Epithelial cell of esophagus (primary cell): ENCODE data around the gene KYAT1.

Source experiments
- DNase-seq: peaks from one replicate; pipeline ENCODE4 v3.0.0; 2010; ENCODE audit warnings: low read depth
- H3K4me3 ChIP-seq: 2 replicates; pipeline ENCODE4 v1.5.1; 2011; ENCODE audit warnings: mild to moderate bottlenecking, low read length, control low read depth
- TF ChIP-seq, protein P1 (sequence below): IDR thresholded peaks from 2 replicates; pipeline ENCODE4 v1.5.1; 2011; ENCODE audit warnings: low read depth, mild to moderate bottlenecking, low read length, control low read depth, inconsistent platforms; ENCODE audit not compliant: insufficient read depth; ENCODE audit errors: missing control alignments

Gene KYAT1

DNA sequence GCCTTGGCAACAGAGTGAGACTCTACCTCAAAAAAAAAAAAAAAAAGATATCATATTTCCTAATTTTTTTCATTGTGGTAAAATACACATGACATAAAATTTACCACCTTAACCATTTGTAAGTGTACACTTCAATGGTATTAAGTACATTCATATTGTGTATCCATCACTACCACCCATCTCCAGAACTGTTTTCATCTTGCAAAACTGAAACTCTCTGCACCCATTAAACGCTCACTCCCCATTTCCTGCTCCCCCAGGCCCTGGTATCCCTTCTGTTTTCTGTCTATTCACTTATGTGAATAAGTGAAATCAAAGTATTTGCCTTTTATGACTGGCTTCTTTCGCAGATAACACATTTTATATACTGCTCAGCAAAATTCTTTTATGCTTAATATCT lies 13.0 kb upstream of the KYAT1 start:
- TF ChIP-seq, protein P1, sequence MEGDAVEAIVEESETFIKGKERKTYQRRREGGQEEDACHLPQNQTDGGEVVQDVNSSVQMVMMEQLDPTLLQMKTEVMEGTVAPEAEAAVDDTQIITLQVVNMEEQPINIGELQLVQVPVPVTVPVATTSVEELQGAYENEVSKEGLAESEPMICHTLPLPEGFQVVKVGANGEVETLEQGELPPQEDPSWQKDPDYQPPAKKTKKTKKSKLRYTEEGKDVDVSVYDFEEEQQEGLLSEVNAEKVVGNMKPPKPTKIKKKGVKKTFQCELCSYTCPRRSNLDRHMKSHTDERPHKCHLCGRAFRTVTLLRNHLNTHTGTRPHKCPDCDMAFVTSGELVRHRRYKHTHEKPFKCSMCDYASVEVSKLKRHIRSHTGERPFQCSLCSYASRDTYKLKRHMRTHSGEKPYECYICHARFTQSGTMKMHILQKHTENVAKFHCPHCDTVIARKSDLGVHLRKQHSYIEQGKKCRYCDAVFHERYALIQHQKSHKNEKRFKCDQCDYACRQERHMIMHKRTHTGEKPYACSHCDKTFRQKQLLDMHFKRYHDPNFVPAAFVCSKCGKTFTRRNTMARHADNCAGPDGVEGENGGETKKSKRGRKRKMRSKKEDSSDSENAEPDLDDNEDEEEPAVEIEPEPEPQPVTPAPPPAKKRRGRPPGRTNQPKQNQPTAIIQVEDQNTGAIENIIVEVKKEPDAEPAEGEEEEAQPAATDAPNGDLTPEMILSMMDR: no peak
- H3K4me3 ChIP-seq: no peak overlapping the region
- DNase-seq: no peak

DNA sequence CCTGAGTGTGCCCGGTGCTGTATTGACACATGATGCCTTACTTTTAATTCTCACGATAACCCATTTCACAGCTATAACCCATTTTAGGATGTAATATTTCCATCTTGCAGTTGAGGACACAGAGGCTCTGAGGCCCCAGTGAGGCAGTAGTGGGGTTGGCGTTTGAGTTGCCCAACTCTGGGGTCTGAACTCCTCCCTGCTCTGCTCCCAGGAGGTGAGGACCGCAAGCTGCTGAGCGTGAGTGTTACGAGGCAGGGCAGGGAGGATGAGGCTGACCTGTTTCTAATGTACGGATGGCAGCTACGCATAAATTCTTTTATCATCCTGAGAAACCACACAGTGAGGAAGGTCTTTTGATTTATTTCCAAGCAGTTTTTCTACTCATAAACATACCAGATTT lies 11.6 kb upstream of the KYAT1 start:
- TF ChIP-seq, protein P1: no peak
- H3K4me3 ChIP-seq: no peak overlapping the region
- DNase-seq: no peak

DNA sequence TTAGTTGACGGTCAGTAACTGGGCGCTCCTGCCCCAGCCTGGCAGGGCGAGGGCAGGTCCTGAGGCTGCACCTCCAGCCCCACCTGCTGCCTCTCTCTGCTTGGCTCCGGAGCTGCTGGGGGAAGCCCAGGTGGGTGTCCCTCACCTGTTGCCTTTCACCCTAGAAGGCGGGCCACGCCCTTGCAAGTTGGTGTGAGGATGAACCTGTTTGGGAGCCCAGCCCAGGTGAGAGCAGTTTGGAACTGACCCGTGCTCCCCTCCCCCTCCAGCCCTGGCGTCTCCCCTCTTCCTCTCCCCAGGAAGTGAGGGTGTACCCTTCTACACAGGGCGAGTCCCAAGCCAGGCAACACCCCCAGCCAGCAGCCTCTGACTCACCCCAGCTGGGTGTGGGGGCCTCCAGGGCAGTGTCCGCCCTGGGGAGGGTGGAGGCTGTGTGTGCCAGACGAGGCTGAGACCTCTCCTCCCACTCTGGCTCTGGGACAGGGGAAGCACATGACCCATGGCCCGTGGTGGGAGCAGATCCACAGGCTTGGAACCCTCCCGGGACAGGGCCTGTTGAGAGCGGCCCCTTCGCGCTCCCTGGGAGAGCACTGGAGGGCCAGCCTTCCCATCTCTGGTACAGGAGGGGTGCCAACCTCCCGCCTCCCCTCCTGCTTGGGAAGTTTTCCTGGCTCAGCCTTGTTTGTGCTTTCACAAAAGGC lies 10.6 kb upstream of the KYAT1 start:
- DNase-seq: peak; percentile 96
- no peak overlapping the region for H3K4me3 ChIP-seq
- TF ChIP-seq, protein P1: no peak

DNA sequence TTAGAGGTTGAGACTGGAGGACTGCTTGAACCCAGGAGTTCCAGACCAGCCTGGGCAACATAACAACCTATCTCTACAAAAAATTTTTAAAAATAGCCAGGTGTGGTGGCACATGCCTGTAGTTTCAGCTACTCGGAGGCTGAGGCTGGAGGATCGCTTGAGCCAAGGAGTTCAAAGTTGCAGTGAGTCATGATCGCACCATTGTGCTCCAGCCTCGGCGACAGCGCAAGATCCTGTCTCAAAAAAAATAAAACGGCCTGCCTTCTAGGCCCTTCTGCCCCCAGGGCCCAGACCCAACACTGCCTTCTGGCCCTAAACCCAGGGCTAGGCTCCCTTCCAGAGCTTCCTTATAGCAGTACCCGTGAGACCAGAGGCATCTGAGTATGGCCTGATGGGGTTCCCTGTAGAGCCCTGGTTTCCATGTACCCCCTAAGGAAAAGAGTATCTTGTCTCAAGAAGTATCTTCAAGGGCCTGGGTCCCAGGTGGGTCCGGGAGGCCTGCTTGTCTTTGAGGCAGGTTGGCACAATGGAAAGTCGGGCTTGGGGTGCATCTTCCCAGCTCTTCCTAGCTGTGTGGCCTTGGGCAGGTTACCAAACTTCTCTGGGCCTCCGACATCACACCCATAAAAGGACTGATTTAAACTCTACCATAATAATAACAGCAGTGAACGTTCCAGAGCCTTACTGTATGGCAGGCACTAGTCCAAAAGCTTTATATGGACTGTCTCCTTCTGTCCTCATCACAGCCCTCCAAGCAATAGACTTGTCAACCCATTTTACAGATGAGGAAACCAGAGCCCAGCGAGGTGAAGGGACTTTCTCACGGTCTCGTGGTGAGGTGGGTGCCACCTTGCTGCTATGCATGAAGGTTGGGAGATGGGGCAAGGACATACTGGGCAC lies 9.8 kb upstream of the KYAT1 start:
- H3K4me3 ChIP-seq: no peak overlapping the region
- TF ChIP-seq, protein P1: no peak
- DNase-seq: peak; percentile 56

DNA sequence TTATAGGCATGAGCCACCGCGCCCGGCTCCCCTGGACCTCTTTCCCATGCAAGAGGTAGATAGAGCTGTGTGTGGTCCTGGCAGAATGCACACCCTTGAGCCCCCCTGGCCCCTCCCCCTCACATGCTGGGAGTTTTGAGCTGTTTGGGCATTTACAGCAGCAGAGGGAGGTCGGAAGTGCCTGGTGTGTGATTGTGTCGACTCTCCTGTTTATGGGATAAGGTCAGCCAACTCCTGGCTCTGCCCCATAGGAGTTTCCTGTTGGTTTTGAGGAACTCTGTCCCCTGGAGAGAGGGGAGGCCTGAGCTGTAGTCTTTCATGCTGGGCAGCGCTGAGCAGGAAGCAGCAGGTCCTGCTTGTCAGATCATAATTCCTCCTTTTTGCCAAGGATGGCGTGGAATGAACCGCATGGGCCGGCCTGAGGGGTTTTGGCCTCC lies 6.2 kb upstream of the KYAT1 start:
- no peak for DNase-seq
- H3K4me3 ChIP-seq: peak overlapping the region; percentile 7
- TF ChIP-seq, protein P1: no peak

DNA sequence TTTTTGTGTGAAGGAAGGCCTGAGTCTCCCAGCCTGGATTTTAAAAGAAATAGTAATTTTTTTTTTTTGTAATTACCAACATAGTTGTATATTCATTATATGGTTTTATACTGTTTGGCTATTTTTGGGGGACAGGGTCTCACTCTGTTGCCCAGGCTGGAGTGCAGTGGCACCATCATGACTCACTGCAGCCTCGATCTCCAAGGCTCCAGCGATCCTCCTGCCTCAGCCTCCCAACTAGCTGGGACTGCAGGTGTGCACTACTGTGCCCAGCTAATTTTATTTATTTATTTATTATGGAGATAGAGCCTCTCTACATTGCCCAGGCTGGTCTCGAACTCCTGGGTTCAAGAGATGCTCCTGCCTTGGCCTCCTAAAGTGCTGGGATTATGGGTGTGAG lies 5.3 kb upstream of the KYAT1 start:
- TF ChIP-seq, protein P1: no peak
- DNase-seq: no peak
- no peak overlapping the region for H3K4me3 ChIP-seq
